IMR-90 (cell line): ENCODE results near the gene RAB14. TPM values are rescaled to one million over a fixed set of nuclear protein-coding genes. Genes with fewer than 3 reads are reported as not detected.

Source experiments
- ATAC-seq: fragments of 200-7000 bp; cut with Tn5 transposase; 2 replicates; pipeline ENCODE4 v1.9.1; 2020; ENCODE audit warnings: low read depth, mild to moderate bottlenecking, moderate library complexity
- BruUV-seq: library from RNA; stranded (reverse); fragments of 400-500 nt; replicated peaks from 2 replicates; lab custom pipeline; 2021; lab: Mats Ljungman, UMichigan
- CTCF ChIA-PET: fragments of 300-600 bp; formaldehyde crosslinking; extraction: SDS; loops from one replicate; lab custom pipeline; 2021; ENCODE audit warnings: antibody characterized with exemption; lab: Yijun Ruan, JAX
- POLR2A ChIA-PET: fragments of 300-600 bp; sonication (Branson Sonifier 250); formaldehyde crosslinking; loops from one replicate; lab custom pipeline; 2022; ENCODE audit warnings: antibody characterized with exemption; ENCODE audit not compliant: unreplicated experiment; lab: Charles Lee
- DNase-seq: peaks from one replicate; pipeline ENCODE4 v3.0.0; 2013
- H2AFZ ChIP-seq: replicated peaks from 2 replicates; pipeline ENCODE3; 2013; ENCODE audit warnings: low read length, mild to moderate bottlenecking; ENCODE audit not compliant: poor library complexity
- H2AK5ac ChIP-seq: 2 replicates; pipeline ENCODE4 v1.6.1; 2013; ENCODE audit warnings: low read depth, low read length, inconsistent platforms
- H2AK9ac ChIP-seq: replicated peaks from 2 replicates; pipeline ENCODE3; 2013; ENCODE audit warnings: mild to moderate bottlenecking, low read depth, low read length, moderate library complexity; ENCODE audit not compliant: poor library complexity
- H2BK120ac ChIP-seq: 2 replicates; pipeline ENCODE4 v1.6.1; 2013; ENCODE audit warnings: low read depth, low read length, inconsistent platforms
- H2BK15ac ChIP-seq: 3 replicates; pipeline ENCODE4 v1.6.1; 2013; ENCODE audit warnings: low read depth, low read length, inconsistent platforms
- H2BK20ac ChIP-seq: 2 replicates; pipeline ENCODE4 v1.6.1; 2013; ENCODE audit warnings: low read depth, mild to moderate bottlenecking, inconsistent platforms, low read length, moderate library complexity
- H2BK5ac ChIP-seq: 2 replicates; pipeline ENCODE4 v1.6.1; 2013; ENCODE audit warnings: mild to moderate bottlenecking, low read depth, low read length, inconsistent platforms; ENCODE audit not compliant: poor library complexity, severe bottlenecking
- H3K14ac ChIP-seq: replicated peaks from 2 replicates; pipeline ENCODE4 v1.6.1; 2013; ENCODE audit warnings: low read depth, low read length, inconsistent platforms
- H3K18ac ChIP-seq: 2 replicates; pipeline ENCODE4 v1.6.1; 2013; ENCODE audit warnings: low read depth, low read length, control low read depth
- H3K23ac ChIP-seq: 2 replicates; pipeline ENCODE4 v1.6.1; 2013; ENCODE audit warnings: low read depth, low read length, inconsistent platforms
- H3K27ac ChIP-seq: 2 replicates; pipeline ENCODE4 v1.5.1; 2013; ENCODE audit warnings: mild to moderate bottlenecking, control low read depth, low read length; ENCODE audit not compliant: insufficient read depth
- H3K27me3 ChIP-seq: 2 replicates; pipeline ENCODE4 v1.6.1; 2013; ENCODE audit warnings: low read length; ENCODE audit not compliant: control insufficient read depth, insufficient read depth
- H3K36me3 ChIP-seq: 2 replicates; pipeline ENCODE4 v1.6.1; 2013; ENCODE audit warnings: low read length, mixed read lengths; ENCODE audit not compliant: control insufficient read depth, insufficient read depth
- H3K4ac ChIP-seq: 2 replicates; pipeline ENCODE4 v1.6.1; 2013; ENCODE audit warnings: low read depth, low read length, inconsistent platforms
- H3K4me1 ChIP-seq: 2 replicates; pipeline ENCODE4 v1.6.1; 2013; ENCODE audit warnings: low read length, mixed read lengths; ENCODE audit not compliant: control insufficient read depth, insufficient read depth
- H3K4me2 ChIP-seq: 2 replicates; pipeline ENCODE4 v1.6.1; 2013; ENCODE audit warnings: low read depth, mild to moderate bottlenecking, control low read depth, low read length, moderate library complexity
- H3K4me3 ChIP-seq: 2 replicates; pipeline ENCODE4 v1.5.1; 2013; ENCODE audit warnings: low read depth, mild to moderate bottlenecking, control low read depth, low read length, moderate library complexity; ENCODE audit not compliant: insufficient read depth
- H3K56ac ChIP-seq: 2 replicates; pipeline ENCODE4 v1.6.1; 2013; ENCODE audit warnings: low read length, inconsistent platforms; ENCODE audit not compliant: insufficient read depth; ENCODE audit errors: extremely low read depth
- H3K79me1 ChIP-seq, 2 experiments: 2 replicates each; pipeline ENCODE4 v1.6.1; 2013; ENCODE audit warnings: low read length in 2 of 2, inconsistent platforms in 1 of 2, low read depth in 1 of 2
- H3K9ac ChIP-seq: 2 replicates; pipeline ENCODE4 v1.6.1; 2013; ENCODE audit warnings: low read depth, low read length, control low read depth
- H3K9me1 ChIP-seq: 2 replicates; pipeline ENCODE4 v1.6.1; 2013; ENCODE audit warnings: low read length, inconsistent platforms; ENCODE audit not compliant: insufficient read depth
- H3K9me3 ChIP-seq: 2 replicates; pipeline ENCODE4 v1.6.1; 2013; ENCODE audit warnings: low read length; ENCODE audit not compliant: control insufficient read depth, insufficient read depth
- H4K20me1 ChIP-seq: 2 replicates; pipeline ENCODE4 v1.6.1; 2013; ENCODE audit warnings: low read length, inconsistent platforms; ENCODE audit not compliant: insufficient read depth
- H4K5ac ChIP-seq: 2 replicates; pipeline ENCODE4 v1.6.1; 2013; ENCODE audit warnings: mild to moderate bottlenecking, low read depth, low read length, control low read depth
- H4K8ac ChIP-seq, 2 experiments: 2 replicates each; pipeline ENCODE4 v1.6.1; 2013; ENCODE audit warnings: low read depth in 2 of 2, low read length in 2 of 2, control low read depth in 1 of 2, inconsistent platforms in 1 of 2
- H4K91ac ChIP-seq: 2 replicates; pipeline ENCODE4 v1.6.1; 2013; ENCODE audit warnings: low read depth, low read length, inconsistent platforms; ENCODE audit not compliant: insufficient read depth
- FOS ChIP-seq: fragments of 150-350 bp; IDR thresholded peaks from 2 replicates; pipeline ENCODE4 v1.6.1; 2016; ENCODE audit warnings: low read depth, low read length
- MAZ ChIP-seq: IDR thresholded peaks from 2 replicates; pipeline ENCODE4 v1.6.1; 2012; ENCODE audit warnings: low read depth, mild to moderate bottlenecking, low read length, improper control_type of control experiment, moderate library complexity, borderline replicate concordance
- NFE2L2 ChIP-seq: fragments of 150-350 bp; IDR thresholded peaks from 2 replicates; pipeline ENCODE4 v1.6.1; 2016; ENCODE audit warnings: low read depth, mild to moderate bottlenecking, low read length
- RAD21 ChIP-seq: IDR thresholded peaks from 2 replicates; pipeline ENCODE4 v1.6.1; 2012; ENCODE audit warnings: low read length, improper control_type of control experiment
- RCOR1 ChIP-seq: IDR thresholded peaks from 2 replicates; pipeline ENCODE4 v1.6.1; 2012; ENCODE audit warnings: mild to moderate bottlenecking, low read length, improper control_type of control experiment; ENCODE audit not compliant: insufficient replicate concordance
- RFX5 ChIP-seq: IDR thresholded peaks from 2 replicates; pipeline ENCODE4 v1.8.0; 2012; ENCODE audit warnings: low read depth, mild to moderate bottlenecking, low read length, moderate library complexity
- SMC3 ChIP-seq: fragments of 150-350 bp; IDR thresholded peaks from 2 replicates; pipeline ENCODE4 v1.6.1; 2016; ENCODE audit warnings: low read depth, mild to moderate bottlenecking, antibody characterized with exemption, low read length, moderate library complexity
- dilution Hi-C: fragments of 300-500 bp; cut with HindIII; formaldehyde crosslinking; loops from one replicate; pipeline ENCODE4 v1.14.3; 2018; ENCODE audit warnings: low sequenced_read_pairs; ENCODE audit not compliant: unreplicated experiment
- in situ Hi-C: fragments of 300-500 bp; cut with MboI; formaldehyde crosslinking; loops from 3 replicates; pipeline ENCODE4 v1.14.3; 2019; ENCODE audit warnings: low sequenced_read_pairs, inconsistent platforms, mixed read lengths
- intact Hi-C: fragments of 100-400 bp; cut with micrococcal nuclease; formaldehyde crosslinking; loops from 2 replicates; pipeline ENCODE4 v1.10.0; 2022
- polyA plus RNA-seq, 3 experiments: library from polyadenylated mRNA; depleted of rRNA; stranded (reverse); fragments of >200 nt; gene quantifications; 2 replicates each; pipeline ENCODE4 v1.2.3, GENCODE V29; 2012; ENCODE audit warnings: low replicate concordance in 1 of 3
- total RNA-seq: library from RNA; depleted of rRNA; stranded (reverse); fragments of >200 nt; gene quantifications from 2 replicates; pipeline ENCODE4 v1.2.3, GENCODE V29; 2012
- TF ChIP-seq, protein P1 (sequence below): conservative IDR thresholded peaks from 2 replicates; pipeline ENCODE4 v1.5.1; 2012; ENCODE audit warnings: mild to moderate bottlenecking, low read depth, low read length, improper control_type of control experiment
- TF ChIP-seq, protein P2 (sequence below): fragments of 150-350 bp; IDR thresholded peaks from 2 replicates; pipeline ENCODE4 v1.6.1; 2017; ENCODE audit warnings: mild to moderate bottlenecking, antibody characterized with exemption, low read length, low read depth
- TF ChIP-seq, protein P3 (sequence below): fragments of 150-350 bp; IDR thresholded peaks from 2 replicates; pipeline ENCODE4 v1.6.1; 2016; ENCODE audit warnings: low read depth, mild to moderate bottlenecking, low read length, moderate library complexity, borderline replicate concordance

The RAB14 gene
- total and polyA plus RNA-seq, 2 of the 4 experiments (the other 2 are of a cell fraction), result 20.1 to 29.3 TPM

DNA sequence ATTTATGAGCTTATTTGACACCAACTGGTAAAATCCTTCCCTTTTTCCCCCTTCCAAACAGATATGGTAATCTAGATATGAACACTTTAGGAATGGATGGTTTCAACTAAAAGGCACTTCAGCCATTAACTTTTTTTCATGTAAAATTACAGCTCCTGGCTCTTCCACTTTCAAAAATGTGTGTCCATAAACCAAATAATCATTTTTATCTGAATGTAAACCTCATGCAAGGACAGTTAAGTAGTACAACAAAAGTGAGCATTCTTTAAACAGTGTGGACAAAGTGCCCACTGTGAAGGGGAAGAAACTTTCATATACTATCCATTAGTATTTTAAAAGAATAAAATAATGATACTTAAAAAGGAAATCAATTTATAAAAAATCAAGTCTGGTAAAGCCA, 17.2 kb downstream of the RAB14 start:
- Histone ChIP-seq H3K27me3 (no peaks in the 10 kb centered on the region), H3K4me2 (no peak overlapping the region), H3K18ac (no peak overlapping the region), H3K4me1 (peaks cover 14% of the 10 kb centered on the region), H2BK20ac (no peak overlapping the region), H2AFZ (no peak overlapping the region), H3K79me1 (peaks cover 25 to 78% of the 10 kb centered on the region in 2 experiments), H3K4ac (no peak overlapping the region), H3K23ac (no peak overlapping the region), H3K9ac (no peak overlapping the region), H3K14ac (no peak overlapping the region), H2BK15ac (no peak overlapping the region), H4K20me1 (peaks cover 61% of the 10 kb centered on the region), H2AK9ac (no peak overlapping the region), H4K8ac (no peak overlapping the region), H3K56ac (no peak overlapping the region), H4K5ac (no peak overlapping the region), H2BK120ac (no peak overlapping the region), H2BK5ac (no peak overlapping the region), H3K9me3 (no peaks in the 10 kb centered on the region), H2AK5ac (no peak overlapping the region), H3K36me3 (peaks cover 17% of the 10 kb centered on the region), H3K9me1 (peaks cover 6% of the 10 kb centered on the region), H3K27ac (no peak overlapping the region), H3K4me3 (no peak overlapping the region), H4K91ac (no peak overlapping the region)
- no TSS peak for BruUV-seq
- DNase-seq (no peak), ATAC-seq (no peak)
- CTCF ChIA-PET, result interaction anchor here (1.1 kb wide), 1 partner anchor 16 kb away, joined by 3 read pairs; no protein-coding TSS in a partner anchor
- intact Hi-C loops, result no loop called here
- in situ Hi-C loops, result no loop called here
- POLR2A ChIA-PET, result no interaction called here
- dilution Hi-C loops, result no loop called here
- TF ChIP-seq, protein P1, sequence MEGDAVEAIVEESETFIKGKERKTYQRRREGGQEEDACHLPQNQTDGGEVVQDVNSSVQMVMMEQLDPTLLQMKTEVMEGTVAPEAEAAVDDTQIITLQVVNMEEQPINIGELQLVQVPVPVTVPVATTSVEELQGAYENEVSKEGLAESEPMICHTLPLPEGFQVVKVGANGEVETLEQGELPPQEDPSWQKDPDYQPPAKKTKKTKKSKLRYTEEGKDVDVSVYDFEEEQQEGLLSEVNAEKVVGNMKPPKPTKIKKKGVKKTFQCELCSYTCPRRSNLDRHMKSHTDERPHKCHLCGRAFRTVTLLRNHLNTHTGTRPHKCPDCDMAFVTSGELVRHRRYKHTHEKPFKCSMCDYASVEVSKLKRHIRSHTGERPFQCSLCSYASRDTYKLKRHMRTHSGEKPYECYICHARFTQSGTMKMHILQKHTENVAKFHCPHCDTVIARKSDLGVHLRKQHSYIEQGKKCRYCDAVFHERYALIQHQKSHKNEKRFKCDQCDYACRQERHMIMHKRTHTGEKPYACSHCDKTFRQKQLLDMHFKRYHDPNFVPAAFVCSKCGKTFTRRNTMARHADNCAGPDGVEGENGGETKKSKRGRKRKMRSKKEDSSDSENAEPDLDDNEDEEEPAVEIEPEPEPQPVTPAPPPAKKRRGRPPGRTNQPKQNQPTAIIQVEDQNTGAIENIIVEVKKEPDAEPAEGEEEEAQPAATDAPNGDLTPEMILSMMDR, result no peak
- TF ChIP-seq FOS (no peak), RFX5 (no peak), SMC3 (no peak), RCOR1 (no peak), NFE2L2 (no peak), RAD21 (no peak), MAZ (no peak)
- TF ChIP-seq, protein P2, sequence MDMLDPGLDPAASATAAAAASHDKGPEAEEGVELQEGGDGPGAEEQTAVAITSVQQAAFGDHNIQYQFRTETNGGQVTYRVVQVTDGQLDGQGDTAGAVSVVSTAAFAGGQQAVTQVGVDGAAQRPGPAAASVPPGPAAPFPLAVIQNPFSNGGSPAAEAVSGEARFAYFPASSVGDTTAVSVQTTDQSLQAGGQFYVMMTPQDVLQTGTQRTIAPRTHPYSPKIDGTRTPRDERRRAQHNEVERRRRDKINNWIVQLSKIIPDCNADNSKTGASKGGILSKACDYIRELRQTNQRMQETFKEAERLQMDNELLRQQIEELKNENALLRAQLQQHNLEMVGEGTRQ, result no peak
- TF ChIP-seq, protein P3, sequence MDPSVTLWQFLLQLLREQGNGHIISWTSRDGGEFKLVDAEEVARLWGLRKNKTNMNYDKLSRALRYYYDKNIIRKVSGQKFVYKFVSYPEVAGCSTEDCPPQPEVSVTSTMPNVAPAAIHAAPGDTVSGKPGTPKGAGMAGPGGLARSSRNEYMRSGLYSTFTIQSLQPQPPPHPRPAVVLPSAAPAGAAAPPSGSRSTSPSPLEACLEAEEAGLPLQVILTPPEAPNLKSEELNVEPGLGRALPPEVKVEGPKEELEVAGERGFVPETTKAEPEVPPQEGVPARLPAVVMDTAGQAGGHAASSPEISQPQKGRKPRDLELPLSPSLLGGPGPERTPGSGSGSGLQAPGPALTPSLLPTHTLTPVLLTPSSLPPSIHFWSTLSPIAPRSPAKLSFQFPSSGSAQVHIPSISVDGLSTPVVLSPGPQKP, result no peak
